ENCODE measurements around the gene INHBE. TPM values are rescaled to one million over a fixed set of nuclear protein-coding genes. Genes with fewer than 3 reads are reported as not detected.

INHBE gene, protein sequence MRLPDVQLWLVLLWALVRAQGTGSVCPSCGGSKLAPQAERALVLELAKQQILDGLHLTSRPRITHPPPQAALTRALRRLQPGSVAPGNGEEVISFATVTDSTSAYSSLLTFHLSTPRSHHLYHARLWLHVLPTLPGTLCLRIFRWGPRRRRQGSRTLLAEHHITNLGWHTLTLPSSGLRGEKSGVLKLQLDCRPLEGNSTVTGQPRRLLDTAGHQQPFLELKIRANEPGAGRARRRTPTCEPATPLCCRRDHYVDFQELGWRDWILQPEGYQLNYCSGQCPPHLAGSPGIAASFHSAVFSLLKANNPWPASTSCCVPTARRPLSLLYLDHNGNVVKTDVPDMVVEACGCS
- 0.11 to 0.17 TPM (median 0.13 TPM) in 4 of 5 replicates, not detected in the other for total RNA-seq (2022; extraction: Qiagen RNA extraction; ENCODE audit: low read depth)

DNA sequence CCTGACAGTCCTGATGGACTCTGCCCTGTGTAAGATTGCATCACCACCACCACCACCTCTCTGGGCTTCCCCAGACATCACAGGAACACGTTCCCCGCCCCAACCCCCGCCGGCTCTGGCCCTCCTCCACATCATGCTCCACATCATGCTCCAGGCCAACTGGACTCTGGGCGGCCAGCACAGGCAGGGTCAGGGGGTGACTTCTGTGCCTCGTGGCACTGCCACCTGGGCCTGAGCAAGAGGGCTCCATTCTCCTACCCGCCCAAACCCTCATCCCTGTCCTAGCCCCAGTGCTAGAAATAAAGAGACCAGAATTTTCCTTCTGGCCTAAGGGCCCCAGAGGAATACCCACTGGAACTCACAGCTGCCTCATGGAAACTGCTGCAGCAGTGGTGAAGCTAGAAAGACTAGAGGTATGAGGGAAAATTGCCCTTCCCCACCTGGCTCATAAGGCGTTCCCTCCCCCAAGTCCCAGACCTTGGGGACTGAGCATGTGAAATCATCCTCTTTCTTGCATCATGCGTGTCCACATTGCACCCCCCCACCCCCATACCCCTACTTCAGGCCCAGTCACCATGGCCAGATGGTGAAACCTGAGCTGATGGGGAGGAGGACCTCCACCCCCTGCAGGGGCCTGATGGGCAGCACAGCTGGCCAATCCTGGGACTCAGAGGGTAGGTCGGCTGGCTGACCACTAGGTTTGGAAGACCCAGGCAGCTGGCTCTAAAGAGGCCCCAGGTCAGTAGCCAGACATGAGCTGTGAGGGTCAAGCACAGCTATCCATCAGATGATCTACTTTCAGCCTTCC lies at the start of gene INHBE:
Gene INHBE (plus strand): TSS at position 742 of the 808 bp plus-strand sequence. CDS start 230 bp downstream, outside the sequence.

DNA sequence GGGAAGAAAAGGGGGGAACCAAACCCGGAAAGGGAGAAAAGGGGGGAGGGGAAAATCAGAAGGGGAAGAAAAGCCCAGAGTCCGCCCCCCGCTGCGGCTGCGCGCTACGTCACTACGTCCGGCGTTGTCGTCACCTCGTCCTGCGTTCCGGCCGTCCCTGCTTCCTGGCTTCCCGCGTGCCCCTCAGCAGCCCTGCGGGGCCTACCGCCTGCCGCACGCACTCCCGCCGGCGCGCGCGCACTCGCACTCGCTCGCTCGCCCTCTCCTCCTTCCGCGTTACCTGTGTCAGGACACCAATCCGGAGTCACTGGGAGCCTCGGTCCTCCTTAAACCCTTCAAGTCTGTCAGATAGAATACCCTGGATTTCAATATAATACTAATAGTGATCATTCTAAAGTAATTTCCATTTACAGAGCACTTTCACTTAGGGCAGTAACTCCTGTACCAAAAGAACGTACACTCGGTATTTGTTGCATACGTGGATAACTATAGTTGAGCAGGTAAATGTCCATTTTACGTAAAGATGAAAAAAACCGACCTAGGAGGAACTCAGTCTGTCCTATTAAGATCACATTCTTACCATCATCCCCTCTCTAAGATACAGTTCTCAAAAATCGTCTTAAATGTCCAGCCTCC lies 24.1 kb upstream of the INHBE start, which contains the start of gene R3HDM2:
Gene R3HDM2 (minus strand): TSS at position 113 of the 636 bp plus-strand sequence. CDS start 120,615 bp downstream, outside the sequence.

DNA sequence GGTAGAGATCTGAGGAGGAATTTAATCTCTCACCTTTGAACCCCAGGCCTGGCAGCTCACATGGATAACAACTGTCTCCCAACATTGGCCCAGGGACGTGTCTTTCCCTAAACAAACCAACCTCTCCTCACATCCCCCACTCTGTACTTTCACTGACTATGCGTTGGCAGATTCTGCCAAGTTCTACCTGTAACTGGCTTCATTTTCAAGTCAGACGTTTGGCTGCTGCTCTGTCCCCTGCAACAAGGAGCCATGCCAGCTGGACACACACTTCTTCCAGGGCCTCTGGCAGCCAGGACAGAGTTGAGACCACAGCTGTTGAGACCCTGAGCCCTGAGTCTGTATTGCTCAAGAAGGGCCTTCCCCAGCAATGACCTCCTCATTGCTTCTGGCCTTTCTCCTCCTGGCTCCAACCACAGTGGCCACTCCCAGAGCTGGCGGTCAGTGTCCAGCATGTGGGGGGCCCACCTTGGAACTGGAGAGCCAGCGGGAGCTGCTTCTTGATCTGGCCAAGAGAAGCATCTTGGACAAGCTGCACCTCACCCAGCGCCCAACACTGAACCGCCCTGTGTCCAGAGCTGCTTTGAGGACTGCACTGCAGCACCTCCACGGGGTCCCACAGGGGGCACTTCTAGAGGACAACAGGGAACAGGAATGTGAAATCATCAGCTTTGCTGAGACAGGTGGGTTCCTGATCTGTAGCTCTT lies 20.4 kb upstream of the INHBE start, which contains the start of gene INHBC:
Gene INHBC (plus strand): TSS at position 268 of the 707 bp plus-strand sequence. CDS start 103 bp downstream, at position 371.

DNA sequence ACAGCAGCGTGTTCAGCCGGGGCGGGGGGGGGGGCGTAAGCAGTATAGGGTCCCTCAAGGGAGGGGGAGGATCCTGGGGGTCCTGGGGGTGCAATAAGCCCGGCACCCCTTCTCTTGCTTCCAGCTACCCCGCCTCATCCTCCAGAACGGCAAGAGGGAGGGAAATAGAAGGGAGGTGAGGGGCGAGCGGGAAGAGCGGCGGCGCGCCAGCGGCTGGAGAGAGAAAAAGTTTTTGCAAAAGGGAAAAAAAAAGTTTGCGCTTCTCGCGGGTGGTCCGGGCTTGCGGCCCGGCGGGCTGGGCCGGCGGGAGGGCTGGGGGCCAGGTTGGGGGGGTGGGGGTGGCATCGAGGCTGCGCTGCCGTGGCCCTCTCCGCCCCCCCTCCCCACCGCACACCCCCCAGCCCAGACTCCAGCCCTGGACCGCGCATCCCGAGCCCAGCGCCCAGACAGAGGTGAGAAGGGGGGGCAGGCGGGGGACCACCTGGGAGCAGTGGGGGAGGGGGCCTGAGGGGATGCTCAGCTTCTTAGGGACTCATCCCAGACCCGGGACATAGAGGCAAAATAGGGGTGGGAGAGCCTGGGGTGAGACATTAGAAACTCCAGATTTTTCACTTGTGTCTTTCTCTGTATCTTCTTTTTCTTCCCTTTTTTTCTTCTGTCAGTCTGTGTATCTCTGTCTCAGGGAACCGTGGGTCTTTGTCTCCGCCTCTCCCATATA lies 4.8 kb downstream of the INHBE start, which contains the start of gene GLI1:
Gene GLI1 (plus strand): TSS at position 36 of the 718 bp plus-strand sequence. CDS start 3,907 bp downstream, outside the sequence.

DNA sequence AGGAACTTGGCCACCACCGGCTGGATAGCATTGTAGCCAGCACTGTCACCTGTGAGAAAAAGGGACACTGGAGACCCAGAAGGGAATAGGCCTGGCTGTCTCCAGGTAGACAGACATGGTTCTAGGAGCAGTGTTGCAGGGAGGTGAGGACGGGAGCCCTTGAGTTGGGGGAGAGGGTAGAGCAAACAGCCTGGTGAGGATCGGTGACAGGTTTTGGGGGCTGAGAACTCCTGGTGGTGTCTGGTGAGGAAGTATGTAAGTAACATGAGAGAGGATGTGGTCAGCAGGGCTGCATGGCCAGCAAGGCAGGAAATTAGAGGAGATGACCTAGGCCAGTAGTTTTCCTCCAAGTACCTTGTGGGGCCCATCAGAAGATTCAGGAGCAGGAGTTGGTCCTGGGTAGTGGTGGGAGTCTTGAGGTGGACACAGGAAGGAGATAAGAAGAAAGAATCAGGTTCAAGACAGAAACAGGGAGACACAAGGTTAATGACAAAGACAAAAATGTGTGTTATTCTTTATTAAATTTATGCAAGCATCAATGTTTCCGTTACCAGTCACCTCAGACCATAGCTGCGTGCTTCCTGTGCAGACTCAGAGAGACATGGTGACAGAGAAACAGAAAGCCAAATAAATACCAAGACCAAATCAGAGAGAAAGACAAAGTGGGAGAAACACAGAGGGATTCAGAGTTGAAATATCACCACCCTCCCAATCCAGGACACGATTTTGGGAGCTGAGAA lies 24.4 kb downstream of the INHBE start, which contains the start of gene ARHGAP9:
Gene ARHGAP9 (minus strand): TSS at position 491 of the 740 bp plus-strand sequence. CDS start 460 bp downstream, at position 31.

DNA sequence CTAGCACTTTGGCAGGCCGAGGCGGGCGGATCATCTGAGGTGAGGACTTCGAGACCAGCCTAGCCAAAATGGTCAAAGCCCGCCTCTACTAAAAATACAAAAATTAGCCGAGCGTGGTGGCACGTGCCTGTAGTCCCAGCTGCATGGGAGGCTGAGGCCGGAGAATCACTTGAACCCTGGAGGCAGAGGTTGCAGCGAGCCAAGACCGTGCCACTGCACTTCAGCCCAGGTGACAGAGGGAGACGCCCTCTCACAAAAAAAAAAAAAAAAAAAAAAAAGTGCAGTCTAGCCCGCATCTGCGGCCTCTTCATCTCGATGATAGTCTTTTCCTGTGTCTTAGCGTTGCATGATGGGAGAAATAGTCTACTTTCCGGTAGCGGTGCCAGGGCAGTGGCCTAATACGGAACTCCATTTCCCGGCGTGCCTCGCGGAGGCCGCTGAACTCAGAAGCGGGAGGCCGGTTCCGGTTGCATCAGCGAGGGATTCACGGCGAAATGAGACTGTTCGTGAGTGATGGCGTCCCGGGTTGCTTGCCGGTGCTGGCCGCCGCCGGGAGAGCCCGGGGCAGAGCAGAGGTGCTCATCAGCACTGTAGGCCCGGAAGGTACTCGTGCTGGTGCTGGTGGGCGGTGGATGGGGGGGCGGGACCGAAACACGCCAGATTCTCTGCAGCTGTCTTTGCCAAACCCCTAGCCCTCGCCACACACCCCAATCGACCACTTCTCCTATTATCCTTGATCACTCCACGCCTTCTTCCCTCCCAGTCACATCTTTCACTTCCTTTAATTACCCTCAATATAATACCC lies 32.7 kb downstream of the INHBE start, which contains the start of gene MARS1:
Gene MARS1 (plus strand): TSS at position 472 of the 805 bp plus-strand sequence. CDS start 23 bp downstream, at position 495.

Other genes with a start within 250 kb of the INHBE start
- 4.1 to 5.8 TPM (median 5.1 TPM) in 5 replicates for gene NXPH4, start 238.5 kb upstream of the INHBE start, total RNA-seq (2022; extraction: Qiagen RNA extraction; ENCODE audit: low read depth)
- gene SHMT2, start 225.6 kb upstream of the INHBE start, total RNA-seq (2022; extraction: Qiagen RNA extraction; ENCODE audit: low read depth): 111 to 127 TPM (median 124 TPM) in 5 replicates
- gene STAC3, start 204.1 kb upstream of the INHBE start, total RNA-seq (2022; extraction: Qiagen RNA extraction; ENCODE audit: low read depth): 0.15 to 0.49 TPM (median 0.26 TPM) in 5 replicates
- gene R3HDM2, start 24.3 kb upstream of the INHBE start, total RNA-seq (2022; extraction: Qiagen RNA extraction; ENCODE audit: low read depth): 7.3 to 10.5 TPM (median 9.5 TPM) in 5 replicates
- gene INHBC, start 20.5 kb upstream of the INHBE start, total RNA-seq (2022; extraction: Qiagen RNA extraction; ENCODE audit: low read depth): not detected in 5 replicates
- gene GLI1, start 4.5 kb downstream of the INHBE start, total RNA-seq (2022; extraction: Qiagen RNA extraction; ENCODE audit: low read depth): 4.9 to 8.1 TPM (median 6.6 TPM) in 5 replicates
- gene ARHGAP9, start 24.6 kb downstream of the INHBE start, total RNA-seq (2022; extraction: Qiagen RNA extraction; ENCODE audit: low read depth): 0.24 to 0.94 TPM (median 0.82 TPM) in 5 replicates
- gene MARS1, start 32.8 kb downstream of the INHBE start, total RNA-seq (2022; extraction: Qiagen RNA extraction; ENCODE audit: low read depth): 122 to 274 TPM (median 144 TPM) in 5 replicates
- gene DDIT3, start 65.2 kb downstream of the INHBE start, total RNA-seq (2022; extraction: Qiagen RNA extraction; ENCODE audit: low read depth): 24.1 to 32.1 TPM (median 29.9 TPM) in 5 replicates
- 17.2 to 28.7 TPM (median 25.5 TPM) in 5 replicates for gene MBD6, start 67.5 kb downstream of the INHBE start, total RNA-seq (2022; extraction: Qiagen RNA extraction; ENCODE audit: low read depth)
- 105 to 158 TPM (median 121 TPM) in 5 replicates for gene DCTN2, start 91.9 kb downstream of the INHBE start, total RNA-seq (2022; extraction: Qiagen RNA extraction; ENCODE audit: low read depth)
- gene KIF5A, start 94.7 kb downstream of the INHBE start, total RNA-seq (2022; extraction: Qiagen RNA extraction; ENCODE audit: low read depth): 0.19 to 0.48 TPM (median 0.29 TPM) in 5 replicates
- gene PIP4K2C, start 135.9 kb downstream of the INHBE start, total RNA-seq (2022; extraction: Qiagen RNA extraction; ENCODE audit: low read depth): 40.5 to 45.1 TPM (median 43.9 TPM) in 5 replicates
- 16.4 to 18.8 TPM (median 18.7 TPM) in 5 replicates for gene DTX3, start 149.5 kb downstream of the INHBE start, total RNA-seq (2022; extraction: Qiagen RNA extraction; ENCODE audit: low read depth)
- 4.2 to 6.2 TPM (median 5.7 TPM) in 5 replicates for gene ARHGEF25, start 156.1 kb downstream of the INHBE start, total RNA-seq (2022; extraction: Qiagen RNA extraction; ENCODE audit: low read depth)
- 34.5 to 48.1 TPM (median 42.6 TPM) in 5 replicates for gene B4GALNT1, start 177.9 kb downstream of the INHBE start, total RNA-seq (2022; extraction: Qiagen RNA extraction; ENCODE audit: low read depth)
- 110 to 118 TPM (median 113 TPM) in 5 replicates for gene OS9, start 238.8 kb downstream of the INHBE start, total RNA-seq (2022; extraction: Qiagen RNA extraction; ENCODE audit: low read depth)

All from A549 treated with GW870086 at 1 μM for 4 hours (cell line).